PFSK-1 (cell line): ENCODE data around the gene ZBTB7A.

Experiments used
- FOXP2 ChIP-seq: optimal IDR thresholded peaks from 2 replicates; pipeline ENCODE3; 2011; ENCODE audit warnings: borderline replicate concordance, control low read depth, inconsistent platforms; ENCODE audit not compliant: insufficient read depth; ENCODE audit errors: extremely low read length, extremely low read depth
- POLR2AphosphoS5 ChIP-seq: IDR thresholded peaks from 2 replicates; pipeline ENCODE4 v1.6.1; 2012; ENCODE audit warnings: low read depth, mild to moderate bottlenecking, control low read depth, low read length, moderate library complexity
- SIN3A ChIP-seq: IDR thresholded peaks from 2 replicates; pipeline ENCODE4 v1.6.1; 2012; ENCODE audit warnings: mild to moderate bottlenecking, low read length, moderate library complexity, borderline replicate concordance; ENCODE audit not compliant: insufficient read depth
- TAF1 ChIP-seq: IDR thresholded peaks from 2 replicates; pipeline ENCODE4 v1.6.1; 2012; ENCODE audit warnings: low read length, control low read depth, borderline replicate concordance; ENCODE audit not compliant: insufficient read depth
- TF ChIP-seq, protein P1 (sequence below), 2 experiments: IDR thresholded peaks; 2 replicates each; pipeline versions ENCODE4 v1.6.1 to v1.8.0; 2011 to 2012; ENCODE audit warnings: low read depth in 2 of 2, low read length in 2 of 2, control low read depth in 1 of 2, inconsistent platforms in 1 of 2, mild to moderate bottlenecking in 1 of 2, moderate library complexity in 1 of 2; ENCODE audit not compliant: insufficient read depth in 1 of 2

DNA sequence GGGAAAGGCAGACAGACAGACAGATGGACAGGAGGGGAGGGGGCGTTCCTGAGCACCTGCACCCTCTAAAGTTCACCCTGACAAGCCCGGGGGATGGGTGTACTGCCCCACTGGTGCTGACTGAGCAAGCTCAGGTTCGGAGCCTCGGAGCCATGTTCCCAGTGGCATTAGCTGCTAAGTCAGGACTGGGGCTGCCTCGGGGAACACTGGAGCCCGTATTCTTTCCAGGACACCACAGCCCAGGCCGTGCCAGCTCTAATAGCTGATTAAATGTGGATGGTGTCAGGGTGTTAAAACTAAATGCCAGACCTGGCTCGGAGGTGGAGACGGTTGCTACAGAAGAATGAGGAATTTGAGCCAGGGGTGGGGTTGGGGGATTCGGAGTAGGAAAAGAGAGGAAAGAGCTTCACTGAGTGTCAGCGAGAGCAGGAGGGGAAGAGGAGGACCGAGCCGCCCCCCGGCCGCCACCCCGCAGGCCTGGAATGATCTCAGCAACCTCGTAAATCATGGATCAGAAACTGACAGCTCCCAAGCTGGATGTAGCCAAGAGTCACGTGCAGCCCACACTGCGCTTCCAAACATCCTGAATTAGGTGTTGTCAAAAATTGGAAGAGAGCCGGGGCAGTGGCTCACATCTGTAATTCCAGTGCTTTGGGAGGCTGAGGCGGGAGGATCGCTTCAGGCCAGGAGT lies 46.8 kb upstream of the ZBTB7A start:
- no peak for TF ChIP-seq POLR2AphosphoS5
- TF ChIP-seq, protein P1, sequence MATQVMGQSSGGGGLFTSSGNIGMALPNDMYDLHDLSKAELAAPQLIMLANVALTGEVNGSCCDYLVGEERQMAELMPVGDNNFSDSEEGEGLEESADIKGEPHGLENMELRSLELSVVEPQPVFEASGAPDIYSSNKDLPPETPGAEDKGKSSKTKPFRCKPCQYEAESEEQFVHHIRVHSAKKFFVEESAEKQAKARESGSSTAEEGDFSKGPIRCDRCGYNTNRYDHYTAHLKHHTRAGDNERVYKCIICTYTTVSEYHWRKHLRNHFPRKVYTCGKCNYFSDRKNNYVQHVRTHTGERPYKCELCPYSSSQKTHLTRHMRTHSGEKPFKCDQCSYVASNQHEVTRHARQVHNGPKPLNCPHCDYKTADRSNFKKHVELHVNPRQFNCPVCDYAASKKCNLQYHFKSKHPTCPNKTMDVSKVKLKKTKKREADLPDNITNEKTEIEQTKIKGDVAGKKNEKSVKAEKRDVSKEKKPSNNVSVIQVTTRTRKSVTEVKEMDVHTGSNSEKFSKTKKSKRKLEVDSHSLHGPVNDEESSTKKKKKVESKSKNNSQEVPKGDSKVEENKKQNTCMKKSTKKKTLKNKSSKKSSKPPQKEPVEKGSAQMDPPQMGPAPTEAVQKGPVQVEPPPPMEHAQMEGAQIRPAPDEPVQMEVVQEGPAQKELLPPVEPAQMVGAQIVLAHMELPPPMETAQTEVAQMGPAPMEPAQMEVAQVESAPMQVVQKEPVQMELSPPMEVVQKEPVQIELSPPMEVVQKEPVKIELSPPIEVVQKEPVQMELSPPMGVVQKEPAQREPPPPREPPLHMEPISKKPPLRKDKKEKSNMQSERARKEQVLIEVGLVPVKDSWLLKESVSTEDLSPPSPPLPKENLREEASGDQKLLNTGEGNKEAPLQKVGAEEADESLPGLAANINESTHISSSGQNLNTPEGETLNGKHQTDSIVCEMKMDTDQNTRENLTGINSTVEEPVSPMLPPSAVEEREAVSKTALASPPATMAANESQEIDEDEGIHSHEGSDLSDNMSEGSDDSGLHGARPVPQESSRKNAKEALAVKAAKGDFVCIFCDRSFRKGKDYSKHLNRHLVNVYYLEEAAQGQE (IDR thresholded peaks at IDR 0.05; ENCODE audit: insufficient read depth in 1 of 2, low read depth in 2 of 2, low read length in 2 of 2): no peak
- no peak for TF ChIP-seq TAF1
- TF ChIP-seq SIN3A: no peak
- no peak for TF ChIP-seq FOXP2
